Suprapubic skin (tissue), 3 donors: ENCODE measurements around the gene DPEP3.

Experiments
- CTCF ChIP-seq, 2 donors: fragments of 200-600 bp in 1 of 2; fragments of 450-650 bp in 1 of 2; sonication (generic) in 1 of 2; IDR thresholded peaks; one replicate each; pipeline ENCODE4 v1.5.1; 2016 to 2019; ENCODE audit warnings: antibody characterized with exemption in 2 of 2, mild to moderate bottlenecking in 1 of 2, moderate library complexity in 1 of 2
- EP300 ChIP-seq: sonication (generic); formaldehyde crosslinking; IDR thresholded peaks from one replicate; pipeline ENCODE4 v1.6.1; 2017; ENCODE audit warnings: antibody characterized with exemption
- POLR2A ChIP-seq, 2 donors: fragments of 450-650 bp; IDR thresholded peaks; one replicate each; pipeline ENCODE4 v1.6.1; 2017; ENCODE audit warnings: antibody characterized with exemption in 2 of 2, mild to moderate bottlenecking in 2 of 2, moderate library complexity in 2 of 2

- no peak for TF ChIP-seq POLR2A (IDR thresholded peaks at IDR 0.05)
- TF ChIP-seq CTCF (IDR thresholded peaks at IDR 0.05): no peak
- TF ChIP-seq EP300: no peak
These were observed 33.1 kb upstream of the DPEP3 start for GRCh38 chr16:68013440-68013839.
